ENCODE results near the gene GSTA5.
"Not testable (repeated sequence)": the region's sequence is repeated elsewhere in the genome, so short reads cannot be mapped to it uniquely, and the experiment has no call there.

- not testable (repeated sequence) for TF ChIP-seq CTCF (conservative IDR thresholded peaks at IDR 0.05; ENCODE audit: low read depth, low read length); EZH2 (IDR thresholded peaks at IDR 0.05; ENCODE audit: borderline replicate concordance, low read depth, low read length, poor library complexity, severe bottlenecking)
Measured at GRCh38 chr6:52825900-52826459, 14.6 kb downstream of the GSTA5 start.

Measured in A673 (cell line).